Kidney epithelial cell (primary cell): ENCODE measurements around the gene LNX1. TPM values are rescaled to one million over a fixed set of nuclear protein-coding genes. Genes with fewer than 3 reads are reported as not detected.

Experiments used
- DNase-seq: peaks from one replicate; pipeline ENCODE4 v3.0.0-alpha.2; 2010; ENCODE audit warnings: low read depth
- H3K27me3 ChIP-seq: 2 replicates; pipeline ENCODE4 v1.6.0; 2011; ENCODE audit warnings: low read length; ENCODE audit not compliant: control insufficient read depth, insufficient read depth
- H3K36me3 ChIP-seq: 2 replicates; pipeline ENCODE4 v1.5.1; 2011; ENCODE audit warnings: low read length; ENCODE audit not compliant: control insufficient read depth, insufficient read depth
- H3K4me3 ChIP-seq: 2 replicates; pipeline ENCODE4 v1.5.1; 2011; ENCODE audit warnings: low read depth, mild to moderate bottlenecking, control low read depth, low read length
- total RNA-seq: library from RNA; depleted of rRNA; stranded (reverse); fragments of >200 nt; gene quantifications from 2 replicates; pipeline ENCODE4 v1.2.3, GENCODE V29; 2015
- TF ChIP-seq, protein P1 (sequence below): IDR thresholded peaks from 2 replicates; pipeline ENCODE4 v1.5.1; 2011; ENCODE audit warnings: mild to moderate bottlenecking, moderate library complexity, low read length, control low read depth, inconsistent platforms; ENCODE audit not compliant: insufficient read depth, poor library complexity, severe bottlenecking

LNX1 gene
- total RNA-seq, 1 donor from 2014 or later = 6.9 TPM

DNA sequence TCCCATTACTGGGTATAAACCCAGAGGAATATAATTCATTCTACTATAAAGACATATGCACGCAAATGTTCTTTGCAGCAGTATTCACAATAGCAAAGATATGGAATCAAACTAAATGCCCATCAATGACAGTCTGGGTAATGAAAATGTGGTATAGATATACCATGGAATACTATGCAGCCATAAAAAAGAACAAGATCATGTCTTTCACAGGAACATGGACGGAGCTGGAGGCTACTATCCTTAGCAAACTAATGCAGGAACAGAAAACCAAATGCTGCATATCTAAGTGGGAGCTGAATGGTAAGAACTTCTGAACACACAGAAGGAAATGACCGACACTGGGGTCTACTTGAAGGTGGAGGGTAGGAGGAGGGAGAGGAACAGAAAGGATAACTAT is 42.6 kb downstream of the LNX1 start:
- H3K36me3 ChIP-seq = no peaks in the 10 kb centered on the region
- H3K27me3 ChIP-seq = no peaks in the 10 kb centered on the region
- TF ChIP-seq, protein P1, sequence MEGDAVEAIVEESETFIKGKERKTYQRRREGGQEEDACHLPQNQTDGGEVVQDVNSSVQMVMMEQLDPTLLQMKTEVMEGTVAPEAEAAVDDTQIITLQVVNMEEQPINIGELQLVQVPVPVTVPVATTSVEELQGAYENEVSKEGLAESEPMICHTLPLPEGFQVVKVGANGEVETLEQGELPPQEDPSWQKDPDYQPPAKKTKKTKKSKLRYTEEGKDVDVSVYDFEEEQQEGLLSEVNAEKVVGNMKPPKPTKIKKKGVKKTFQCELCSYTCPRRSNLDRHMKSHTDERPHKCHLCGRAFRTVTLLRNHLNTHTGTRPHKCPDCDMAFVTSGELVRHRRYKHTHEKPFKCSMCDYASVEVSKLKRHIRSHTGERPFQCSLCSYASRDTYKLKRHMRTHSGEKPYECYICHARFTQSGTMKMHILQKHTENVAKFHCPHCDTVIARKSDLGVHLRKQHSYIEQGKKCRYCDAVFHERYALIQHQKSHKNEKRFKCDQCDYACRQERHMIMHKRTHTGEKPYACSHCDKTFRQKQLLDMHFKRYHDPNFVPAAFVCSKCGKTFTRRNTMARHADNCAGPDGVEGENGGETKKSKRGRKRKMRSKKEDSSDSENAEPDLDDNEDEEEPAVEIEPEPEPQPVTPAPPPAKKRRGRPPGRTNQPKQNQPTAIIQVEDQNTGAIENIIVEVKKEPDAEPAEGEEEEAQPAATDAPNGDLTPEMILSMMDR = no peak

DNA sequence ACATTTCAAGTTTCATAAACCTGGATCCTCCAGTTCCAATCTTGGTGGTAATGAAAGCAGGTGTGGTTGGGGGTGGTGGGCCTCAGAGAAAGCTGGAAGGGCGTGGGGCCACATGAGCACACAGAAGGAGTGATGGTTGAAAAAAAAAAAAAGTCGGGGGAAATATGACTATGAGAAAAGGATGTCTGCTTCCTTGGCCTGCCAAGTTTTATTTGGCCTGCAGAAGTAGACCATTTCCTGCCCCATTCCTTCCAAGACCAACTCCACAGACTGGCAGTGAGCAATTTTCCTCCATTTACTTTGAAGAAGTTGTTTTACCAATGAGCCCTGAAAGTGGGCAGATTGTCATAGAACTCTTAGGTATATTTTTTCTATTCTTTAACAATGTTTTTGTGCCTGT is 43.3 kb downstream of the LNX1 start:
- no peak overlapping the region for H3K4me3 ChIP-seq
- no peaks in the 10 kb centered on the region for H3K27me3 ChIP-seq
- TF ChIP-seq, protein P1 = no peak
- no peak for DNase-seq
- no peaks in the 10 kb centered on the region for H3K36me3 ChIP-seq

More for the DNA sequence above, 42.6 kb downstream of the LNX1 start:
- H3K4me3 ChIP-seq = no peak overlapping the region
- no peak for DNase-seq

DNA sequence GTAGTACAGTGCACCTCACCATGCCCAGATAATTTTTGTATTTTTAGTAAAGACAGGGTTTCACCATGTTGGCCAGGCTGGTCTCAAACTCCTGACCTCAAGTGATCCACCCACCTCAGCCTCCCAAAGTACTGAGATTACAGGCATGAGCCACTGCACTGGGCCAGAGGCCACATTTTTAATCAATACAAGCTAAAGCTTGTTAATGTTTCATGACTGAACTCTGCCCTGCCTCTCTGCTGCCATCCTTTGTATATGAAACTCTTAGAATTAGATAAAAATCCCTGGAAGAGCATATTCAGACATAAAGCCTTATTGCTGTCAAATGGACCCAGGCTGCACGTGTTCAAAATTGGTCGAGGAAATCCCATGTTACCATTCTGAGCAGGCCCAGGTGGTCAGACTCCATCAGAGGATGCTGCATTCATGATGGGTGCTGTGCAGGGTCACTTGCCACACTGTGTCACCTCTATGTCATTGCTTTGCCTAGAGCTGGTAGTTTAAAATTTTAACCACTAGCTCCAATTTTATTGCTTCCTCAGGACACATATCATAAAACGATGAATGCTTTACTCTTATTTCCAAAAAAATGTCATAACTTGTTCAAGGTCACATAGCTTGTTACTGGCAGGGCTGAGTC is 45.2 kb downstream of the LNX1 start:
- TF ChIP-seq, protein P1 = no peak
- Histone ChIP-seq H3K36me3 (no peaks in the 10 kb centered on the region), H3K4me3 (no peak overlapping the region), H3K27me3 (no peaks in the 10 kb centered on the region)
- DNase-seq = no peak

DNA sequence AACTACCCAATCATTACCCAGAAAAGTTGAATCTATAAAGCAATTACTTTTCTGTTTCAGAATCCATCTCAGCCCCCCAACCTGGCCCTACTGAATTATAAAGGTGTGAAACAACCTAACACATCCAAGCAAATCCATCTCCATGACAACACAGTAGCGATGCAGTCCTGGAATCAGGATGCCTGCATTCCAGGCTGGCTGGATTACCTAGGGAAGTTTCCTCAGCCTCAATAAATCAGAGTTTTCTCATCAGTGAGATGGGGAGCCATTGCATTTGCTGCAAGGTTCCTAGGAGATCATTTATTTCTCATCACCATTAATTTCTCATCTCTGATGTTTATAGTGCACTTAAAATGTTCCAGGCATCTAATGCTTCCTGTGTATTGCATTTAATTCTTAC is 46.0 kb downstream of the LNX1 start:
- no peak overlapping the region for H3K4me3 ChIP-seq
- TF ChIP-seq, protein P1 = no peak
- DNase-seq = no peak
- H3K36me3 ChIP-seq = no peaks in the 10 kb centered on the region
- no peaks in the 10 kb centered on the region for H3K27me3 ChIP-seq

DNA sequence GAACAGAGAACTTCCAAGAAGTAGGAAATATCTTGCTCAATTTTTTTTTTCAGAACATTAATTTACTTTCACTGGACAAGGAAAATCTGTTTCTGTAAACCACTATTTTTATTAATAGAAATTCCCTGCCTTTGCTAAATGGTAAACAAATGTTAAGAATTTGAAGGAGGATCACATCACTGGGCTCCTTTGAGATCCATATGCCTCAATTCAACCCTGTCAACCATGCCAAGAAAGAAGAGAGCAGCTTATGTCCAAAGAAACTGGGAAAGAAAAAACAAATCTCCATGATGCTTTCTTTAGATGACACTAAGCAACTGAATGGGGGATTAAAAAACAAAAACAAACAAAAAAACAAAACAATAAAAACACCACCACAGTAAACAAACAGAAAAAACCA is 47.7 kb downstream of the LNX1 start:
- no peak overlapping the region for H3K4me3 ChIP-seq
- TF ChIP-seq, protein P1 = no peak
- no peaks in the 10 kb centered on the region for H3K36me3 ChIP-seq
- no peak for DNase-seq
- H3K27me3 ChIP-seq = no peaks in the 10 kb centered on the region

DNA sequence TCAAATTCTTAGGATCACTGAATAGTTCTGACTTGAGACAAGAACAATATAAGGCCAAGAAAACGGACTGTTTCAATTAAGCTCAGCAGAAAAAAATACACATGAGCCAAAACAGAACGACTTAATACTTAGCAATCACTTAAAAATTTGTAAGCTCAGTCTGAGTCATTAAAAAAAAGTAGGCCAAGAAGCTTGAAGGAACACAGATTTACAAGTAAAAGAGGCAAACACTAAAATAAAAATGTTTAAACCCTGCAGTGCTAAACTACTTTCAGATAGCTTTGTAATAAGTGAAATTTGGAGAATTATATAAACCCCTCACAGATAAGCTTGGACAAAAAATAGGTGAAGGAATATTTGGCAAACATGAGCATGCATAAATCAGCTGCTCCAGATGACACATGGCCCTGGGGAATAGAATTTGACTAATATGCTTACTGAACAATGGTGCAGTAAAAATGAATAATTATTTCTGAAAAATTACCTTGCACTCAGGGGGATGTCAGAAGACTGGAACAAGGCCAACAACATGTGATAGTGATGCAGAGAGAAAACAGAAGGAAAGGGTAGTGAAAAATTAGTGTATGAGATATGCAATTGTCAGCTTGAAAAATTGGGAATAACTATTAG is 49.6 kb downstream of the LNX1 start:
- peak; percentile 43 for DNase-seq
- no peaks in the 10 kb centered on the region for H3K27me3 ChIP-seq
- no peaks in the 10 kb centered on the region for H3K36me3 ChIP-seq
- H3K4me3 ChIP-seq = no peak overlapping the region
- TF ChIP-seq, protein P1 = no peak
